GM21360 (cell line): Measurements from ENCODE around the gene TM4SF1.

Experiments used
- ATAC-seq: cut with Tn5 transposase; IDR thresholded peaks from one replicate; pipeline ENCODE4 v1.9.1; 2021; ENCODE audit warnings: mild to moderate bottlenecking, moderate library complexity; ENCODE audit not compliant: unreplicated experiment

TM4SF1 gene, protein sequence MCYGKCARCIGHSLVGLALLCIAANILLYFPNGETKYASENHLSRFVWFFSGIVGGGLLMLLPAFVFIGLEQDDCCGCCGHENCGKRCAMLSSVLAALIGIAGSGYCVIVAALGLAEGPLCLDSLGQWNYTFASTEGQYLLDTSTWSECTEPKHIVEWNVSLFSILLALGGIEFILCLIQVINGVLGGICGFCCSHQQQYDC

GRCh38 chr3:149377408-149378364 is at the start of gene TM4SF1:
Gene TM4SF1, minus strand, starts transcription at chr3:149377649. Its CDS starts 102 bp downstream, at chr3:149377547.
- ATAC-seq, result no peak

- no peak for ATAC-seq
These were observed 48.9 kb upstream of the TM4SF1 start for GRCh38 chr3:149426325-149426724.

- ATAC-seq, result no peak
These were observed 47.5 kb upstream of the TM4SF1 start for GRCh38 chr3:149424918-149425317.

GRCh38 chr3:149421764-149422163 is 44.3 kb upstream of the TM4SF1 start:
- ATAC-seq, result no peak

GRCh38 chr3:149419816-149420215 is 42.4 kb upstream of the TM4SF1 start:
- ATAC-seq, result no peak

DNA sequence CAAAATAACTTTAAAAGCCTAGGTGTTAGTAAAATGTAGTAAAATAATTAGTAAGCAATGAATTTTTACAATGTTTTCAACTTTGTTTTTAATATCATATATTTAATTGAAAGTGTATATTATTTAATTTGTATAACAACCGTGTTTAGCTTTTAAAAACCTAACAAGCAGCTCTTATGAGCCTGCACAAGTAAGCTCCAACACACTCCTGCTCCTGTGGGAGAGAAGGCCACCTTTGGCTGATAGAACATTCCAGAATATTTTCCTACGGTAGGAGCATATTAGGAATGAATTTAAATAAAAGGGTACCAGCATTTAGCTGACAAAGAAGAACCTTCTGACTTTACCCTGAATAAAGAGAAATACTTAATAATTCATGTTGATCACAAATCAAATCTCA is 40.3 kb upstream of the TM4SF1 start:
- ATAC-seq, result no peak

DNA sequence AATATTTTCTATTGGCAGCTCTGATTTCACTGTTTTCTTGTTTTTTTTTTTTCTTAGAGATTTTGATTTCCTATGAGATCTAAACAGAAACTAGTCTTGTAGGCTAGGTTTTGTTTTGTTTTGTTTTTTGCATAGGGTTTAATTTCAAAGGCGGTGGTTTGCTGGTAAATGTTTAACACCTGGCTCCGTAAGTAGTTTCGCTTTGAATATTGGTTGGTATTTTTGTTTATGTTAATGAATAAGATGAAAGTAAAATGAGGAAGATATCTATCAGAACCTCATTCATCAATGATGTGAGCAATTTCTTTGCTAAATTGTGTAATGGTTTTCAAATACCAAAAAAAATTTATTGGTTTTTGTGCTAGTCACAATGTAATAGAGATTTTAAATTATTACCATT is 39.7 kb upstream of the TM4SF1 start:
- ATAC-seq, result peak; percentile 62

DNA sequence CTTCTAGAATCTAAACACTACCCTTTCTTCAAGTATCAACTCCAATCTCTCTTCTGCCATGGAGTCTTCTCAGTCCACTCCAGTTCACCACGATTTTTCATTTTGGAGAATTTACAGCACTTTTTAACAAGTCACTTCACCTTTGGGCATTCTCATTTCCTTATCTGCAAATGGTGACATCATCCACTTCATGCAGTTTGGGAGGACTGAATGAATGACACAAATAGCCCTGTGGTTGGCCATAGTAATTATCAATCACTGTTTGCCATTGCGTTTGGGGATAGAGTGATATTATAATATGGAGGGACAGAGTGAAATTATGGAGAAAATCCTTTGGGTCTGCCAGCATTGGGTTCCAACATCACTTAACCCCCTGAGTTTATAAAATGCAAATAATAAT is 38.0 kb upstream of the TM4SF1 start:
- no peak for ATAC-seq

DNA sequence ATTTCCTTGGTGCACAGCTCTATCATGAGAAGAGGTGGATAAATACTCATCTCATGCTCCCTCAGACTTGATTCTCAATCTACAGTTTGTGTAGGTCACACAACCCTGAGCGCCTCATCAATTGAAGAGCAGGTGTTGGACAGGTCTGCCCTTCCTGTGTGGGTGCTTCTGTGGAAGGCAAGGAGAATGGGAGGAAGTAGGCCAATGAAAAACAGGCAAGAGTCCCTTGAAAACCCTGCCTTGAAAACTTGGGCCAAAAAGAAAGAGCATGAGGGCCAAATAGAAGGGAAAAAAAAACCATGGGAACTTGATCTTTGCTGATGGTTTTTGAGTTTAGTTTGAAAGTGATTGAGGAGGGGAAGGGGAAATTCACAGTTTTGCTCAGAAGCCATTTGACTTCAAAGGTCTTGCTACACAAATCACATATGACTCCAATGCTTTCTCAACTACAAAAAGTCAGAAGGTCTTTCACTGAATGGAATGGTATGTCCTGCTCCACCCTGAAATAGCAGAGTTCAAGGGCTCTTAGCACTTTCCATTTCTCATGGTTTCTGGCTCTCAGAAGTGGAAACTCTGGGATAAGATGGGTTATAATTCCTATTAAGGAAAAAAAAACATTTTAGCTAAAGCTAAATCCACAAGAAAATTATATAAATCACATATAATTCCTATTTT is 37.2 kb upstream of the TM4SF1 start:
- ATAC-seq, result no peak

DNA sequence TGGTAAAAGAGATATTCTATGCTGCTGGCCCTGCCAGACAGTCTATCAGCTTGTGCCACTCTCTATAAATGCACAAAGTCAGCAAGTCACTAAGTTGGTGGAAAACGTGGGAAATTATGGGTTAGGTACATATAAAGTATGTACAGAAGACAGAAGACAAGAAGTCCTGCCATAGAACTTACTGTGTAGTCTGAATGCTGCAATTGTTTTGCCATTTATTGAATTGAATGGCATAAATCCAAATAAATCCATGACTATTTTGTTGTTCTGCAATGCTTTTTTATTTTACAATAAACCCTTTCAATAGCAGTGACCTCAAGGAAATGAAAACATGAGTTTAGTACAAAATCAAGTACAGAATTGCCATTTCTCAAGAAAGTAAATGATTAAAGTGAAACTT is 34.1 kb upstream of the TM4SF1 start:
- ATAC-seq, result no peak

DNA sequence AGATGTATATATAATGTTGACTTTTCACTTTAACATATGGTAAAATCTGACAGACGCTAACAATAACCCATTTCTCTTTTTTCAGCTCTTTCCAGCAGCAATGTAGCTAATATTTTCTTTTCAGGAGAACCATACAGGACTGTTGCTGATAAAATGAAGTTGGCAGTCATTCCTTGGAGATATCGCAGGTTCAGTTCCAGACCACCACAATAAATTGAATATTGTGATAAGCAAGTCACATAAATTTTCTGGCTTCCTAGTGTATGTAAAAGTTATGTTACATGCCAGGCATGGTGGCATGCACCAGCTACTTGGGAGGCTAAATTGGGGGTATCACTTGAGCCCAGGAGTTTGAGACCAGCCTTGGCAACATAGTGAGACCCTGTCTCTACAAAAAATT is 31.9 kb upstream of the TM4SF1 start:
- no peak for ATAC-seq

DNA sequence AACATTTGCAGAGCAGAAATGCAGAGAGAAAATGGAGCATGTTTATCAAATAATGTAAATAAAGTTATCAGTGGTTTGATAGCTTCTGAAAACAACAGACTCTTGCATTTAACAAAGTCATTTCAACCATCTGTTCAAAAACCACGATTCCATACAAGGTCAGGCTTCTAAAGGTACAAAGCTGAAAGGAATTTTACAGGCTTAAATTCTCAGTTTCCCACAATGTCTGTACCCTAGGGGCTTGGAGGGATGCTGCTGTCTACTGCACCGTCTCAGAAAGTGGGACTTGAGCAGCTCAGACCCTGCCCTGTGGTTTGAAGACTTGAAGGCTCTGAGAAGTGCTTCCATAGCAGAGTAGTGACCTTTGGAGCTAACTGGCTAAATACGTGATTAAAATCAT is 30.4 kb upstream of the TM4SF1 start:
- ATAC-seq, result no peak

DNA sequence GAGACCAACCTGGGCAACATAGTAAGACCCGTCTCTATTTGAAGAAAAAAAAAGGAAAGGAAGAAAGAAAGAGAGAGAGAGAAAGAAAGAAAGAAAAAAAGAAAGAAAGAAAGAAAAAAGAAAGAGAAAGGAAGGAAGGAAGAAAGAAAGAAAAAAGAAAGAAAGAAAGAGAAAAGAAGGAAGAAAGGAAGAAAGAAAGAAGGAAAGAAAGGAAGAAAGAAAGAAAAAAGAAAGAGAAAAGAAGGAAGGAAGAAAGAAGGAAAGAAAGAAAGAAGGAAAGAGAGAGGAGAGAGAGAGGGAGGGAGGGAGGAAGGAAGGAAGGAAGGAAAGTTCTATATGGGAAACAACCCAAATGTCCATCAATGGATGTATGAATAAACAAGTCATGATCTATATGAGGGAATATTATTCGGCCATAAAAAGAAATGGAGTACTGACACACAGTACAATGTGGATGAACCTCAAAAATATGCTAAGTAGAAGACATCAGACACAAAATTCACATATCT is 28.8 kb upstream of the TM4SF1 start:
- ATAC-seq, result no peak

DNA sequence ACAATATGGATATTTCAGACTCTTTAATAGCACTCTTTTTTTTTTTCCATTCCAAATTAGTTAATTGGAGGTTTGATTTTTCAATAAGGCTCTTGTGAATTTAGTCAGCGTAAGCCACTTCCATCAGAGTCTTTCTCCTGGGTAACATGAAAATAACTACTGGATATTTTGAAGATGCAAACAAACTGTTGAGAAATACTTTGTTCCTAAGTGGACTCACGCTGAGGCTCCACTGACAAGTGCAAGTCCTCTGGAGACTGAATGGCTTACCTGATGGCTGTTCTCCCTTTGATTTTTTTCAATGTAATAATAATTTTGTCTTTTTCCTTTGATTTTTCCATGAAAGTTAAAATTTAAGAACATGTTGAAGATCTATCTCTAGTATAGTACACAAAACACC is 26.0 kb upstream of the TM4SF1 start:
- ATAC-seq, result no peak

DNA sequence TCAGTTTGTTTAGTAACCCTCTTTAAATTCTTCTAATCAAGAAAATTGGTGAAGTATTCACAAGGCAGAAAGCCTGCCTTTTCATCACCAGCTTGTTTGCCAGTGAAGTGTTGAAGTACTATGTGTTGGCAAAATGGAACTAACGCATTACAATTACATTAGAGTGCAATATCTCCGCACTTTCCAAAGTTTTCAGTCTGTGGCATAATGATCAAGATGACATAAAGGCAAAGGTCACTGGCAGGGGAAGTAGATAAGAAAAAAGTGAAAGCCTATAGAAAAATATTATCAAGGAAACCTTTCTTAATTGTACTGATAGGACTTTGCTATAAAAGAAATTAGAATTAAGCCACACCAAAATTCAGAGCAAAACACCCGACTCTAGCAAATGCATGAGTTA is 25.0 kb upstream of the TM4SF1 start:
- no peak for ATAC-seq

DNA sequence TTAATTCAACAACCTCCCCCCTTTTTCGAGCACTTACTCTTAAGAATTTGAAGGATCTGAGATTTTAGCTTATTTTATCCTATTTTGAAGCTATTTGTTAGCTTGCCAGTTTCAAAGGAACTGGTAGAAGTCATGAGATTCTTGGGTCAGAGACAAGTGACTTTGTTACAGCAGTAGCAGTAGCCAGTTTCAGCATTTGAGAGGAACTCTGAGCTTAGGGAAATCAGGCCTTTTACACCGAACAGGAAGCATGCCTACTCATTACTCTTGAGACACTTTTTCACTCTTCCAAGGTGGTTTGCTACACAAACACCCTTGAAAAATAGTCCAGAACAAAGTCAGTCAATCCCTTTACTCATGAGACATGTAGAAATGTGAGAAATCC is 24.5 kb upstream of the TM4SF1 start:
- no peak for ATAC-seq

DNA sequence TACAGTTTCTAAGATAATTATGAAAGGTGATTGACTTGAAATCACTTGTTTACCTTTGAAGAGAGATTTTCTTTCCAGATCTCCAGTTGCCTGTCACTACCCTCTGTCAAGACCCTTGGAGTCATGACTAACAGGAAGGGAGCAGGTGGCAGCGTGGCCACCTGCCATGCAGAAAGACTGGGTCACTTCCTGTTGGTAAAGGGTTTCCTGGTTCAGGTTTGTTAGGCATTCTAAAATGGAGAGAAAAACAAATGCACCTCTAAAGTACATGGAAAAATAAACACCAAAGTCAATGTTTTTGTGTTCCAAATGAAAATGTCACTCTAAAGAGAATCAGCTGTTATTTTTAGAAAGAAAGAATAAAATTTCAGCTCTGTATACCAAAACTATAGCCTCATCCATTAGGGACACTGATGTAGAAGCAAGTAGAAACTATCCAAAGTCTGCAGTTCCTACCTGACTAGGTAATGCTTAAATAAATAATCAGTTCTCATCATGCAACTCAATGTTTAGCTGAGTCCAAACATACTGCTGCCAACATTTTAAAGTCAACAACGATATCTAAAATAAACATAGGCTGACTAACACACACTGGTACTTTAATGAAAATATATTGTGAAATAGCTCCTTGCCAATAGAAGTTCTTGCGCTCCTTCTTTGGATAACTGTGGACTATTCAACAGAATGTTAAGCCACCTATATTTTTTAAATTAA is 23.9 kb upstream of the TM4SF1 start:
- ATAC-seq, result no peak

DNA sequence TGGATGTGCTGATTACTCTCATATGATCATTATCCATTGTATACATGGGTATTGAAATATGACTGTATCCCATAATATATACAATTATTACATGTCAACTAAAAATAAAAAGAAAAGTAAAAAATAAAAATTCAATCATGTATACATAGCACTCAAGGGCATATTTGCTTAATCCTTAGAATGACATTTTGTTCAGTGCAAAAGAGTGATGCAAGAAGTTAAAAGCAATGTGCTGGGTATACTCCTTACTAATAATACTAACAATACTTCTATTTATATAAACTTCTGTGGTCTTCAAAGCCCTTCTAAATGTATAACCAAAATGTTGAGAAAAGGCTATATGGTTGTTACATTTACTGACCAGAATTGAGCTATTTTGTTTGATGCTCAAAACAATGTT is 23.2 kb upstream of the TM4SF1 start:
- no peak for ATAC-seq

DNA sequence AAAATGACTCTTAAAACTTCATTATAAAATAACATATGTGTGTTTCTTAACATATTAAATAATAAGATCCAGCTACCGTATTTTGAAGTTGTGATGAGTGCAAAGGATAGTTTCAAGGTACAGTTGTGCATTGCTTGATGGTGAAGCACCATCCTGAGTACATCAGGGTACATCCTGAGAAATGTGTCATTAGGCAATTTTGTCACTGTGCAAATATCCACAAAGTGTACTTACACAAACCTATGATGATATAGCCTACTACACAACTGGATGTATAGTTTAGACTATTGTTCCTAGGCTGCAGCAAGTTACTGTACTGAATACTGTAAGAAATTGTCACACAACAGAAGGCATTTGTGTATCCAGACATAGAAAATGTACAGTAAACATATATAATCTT is 20.8 kb upstream of the TM4SF1 start:
- no peak for ATAC-seq

DNA sequence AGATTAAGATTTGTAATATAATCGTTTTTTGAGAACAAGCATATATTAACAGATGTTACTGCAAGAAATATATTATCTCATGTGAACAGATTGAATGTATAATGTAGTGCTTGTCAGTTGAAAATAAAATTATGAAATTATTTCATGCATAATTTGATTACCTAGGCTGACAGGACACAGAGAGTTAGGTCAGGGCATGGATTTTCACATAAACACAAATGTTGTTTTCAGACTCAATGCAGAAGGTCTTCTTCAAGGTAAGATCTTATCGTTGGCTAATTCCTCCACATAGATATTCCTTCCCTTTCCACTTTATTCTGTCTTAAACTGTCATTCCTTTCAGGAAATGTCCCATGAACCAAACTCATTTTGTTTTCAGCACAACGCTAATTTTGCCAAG is 20.1 kb upstream of the TM4SF1 start:
- ATAC-seq, result no peak

- ATAC-seq, result no peak
These were observed 19.0 kb upstream of the TM4SF1 start for GRCh38 chr3:149396476-149396875.
